Fibroblast of mammary gland (primary cell): ENCODE results near the gene SLC39A11.

Experiments
- DNase-seq: peaks from one replicate; pipeline ENCODE4 v3.0.0-alpha.2; 2010; ENCODE audit warnings: low read depth
- H3K4me3 ChIP-seq: 2 replicates; pipeline ENCODE4 v1.5.1; 2011; ENCODE audit warnings: low read depth, mild to moderate bottlenecking, low read length, moderate library complexity; ENCODE audit not compliant: control insufficient read depth
- CTCF ChIP-seq: conservative IDR thresholded peaks from 2 replicates; pipeline ENCODE4 v1.5.1; 2011; ENCODE audit warnings: low read depth, low read length, inconsistent platforms; ENCODE audit not compliant: control insufficient read depth, insufficient read depth

SLC39A11 gene

GRCh38 chr17:73123606-73124320, 31.3 kb upstream of the SLC39A11 start:
- H3K4me3 ChIP-seq, result no peak overlapping the region
- no peak for TF ChIP-seq CTCF
- DNase-seq, result no peak

- no peak overlapping the region for H3K4me3 ChIP-seq
- DNase-seq, result no peak
- TF ChIP-seq CTCF, result no peak
Observed at GRCh38 chr17:73122953-73123605, 30.6 kb upstream of the SLC39A11 start.

- H3K4me3 ChIP-seq, result no peak overlapping the region
- DNase-seq, result no peak
- no peak for TF ChIP-seq CTCF
Observed at GRCh38 chr17:73121506-73121905, 29.0 kb upstream of the SLC39A11 start.

- TF ChIP-seq CTCF, result no peak
- peak; percentile 9 for DNase-seq
- no peak overlapping the region for H3K4me3 ChIP-seq
Observed at GRCh38 chr17:73119631-73120030, 27.1 kb upstream of the SLC39A11 start.

GRCh38 chr17:73118951-73119391, 26.5 kb upstream of the SLC39A11 start:
- DNase-seq, result no peak
- TF ChIP-seq CTCF, result no peak
- no peak overlapping the region for H3K4me3 ChIP-seq

GRCh38 chr17:73118139-73118538, 25.7 kb upstream of the SLC39A11 start:
- no peak overlapping the region for H3K4me3 ChIP-seq
- TF ChIP-seq CTCF, result no peak
- no peak for DNase-seq
